Fibroblast of the conjunctiva (primary cell): Measurements from ENCODE around the gene GNB1.
A peak's percentile ranks its signal among the peaks of the same experiment; 100 is the strongest.

Experiments
- DNase-seq: peaks from one replicate; pipeline ENCODE4 v3.0.0-alpha.2; 2010; ENCODE audit warnings: low read depth

Gene GNB1

GRCh38 chr1:1922956-1923833, 32.3 kb upstream of the GNB1 start:
- DNase-seq, result no peak

GRCh38 chr1:1922702-1922955, 31.7 kb upstream of the GNB1 start:
- no peak for DNase-seq

- DNase-seq, result no peak
Measured at GRCh38 chr1:1921901-1922701, 31.2 kb upstream of the GNB1 start.

- DNase-seq, result no peak
Measured at GRCh38 chr1:1921459-1921862, 30.6 kb upstream of the GNB1 start.

- no peak for DNase-seq
Measured at GRCh38 chr1:1920608-1921458, 29.9 kb upstream of the GNB1 start.

- DNase-seq, result no peak
Measured at GRCh38 chr1:1920057-1920607, 29.2 kb upstream of the GNB1 start.

- peak; percentile 97 for DNase-seq
Measured at GRCh38 chr1:1919304-1920056, 28.6 kb upstream of the GNB1 start.

GRCh38 chr1:1918901-1919303, 28.0 kb upstream of the GNB1 start, which contains the start of gene TMEM52:
Gene TMEM52, minus strand, starts transcription at chr1:1919279. Its CDS starts 14 bp downstream, at chr1:1919265.
- DNase-seq, result no peak

GRCh38 chr1:1917995-1918900, 27.4 kb upstream of the GNB1 start:
- no peak for DNase-seq

GRCh38 chr1:1917304-1917976, 26.6 kb upstream of the GNB1 start:
- no peak for DNase-seq

GRCh38 chr1:1916851-1917251, 26.0 kb upstream of the GNB1 start:
- no peak for DNase-seq

GRCh38 chr1:1915911-1916840, 25.3 kb upstream of the GNB1 start:
- no peak for DNase-seq

GRCh38 chr1:1914971-1915692, 24.2 kb upstream of the GNB1 start, which contains the start of gene CALML6:
Gene CALML6, plus strand, starts transcription at chr1:1915260. Its CDS starts 21 bp downstream, at chr1:1915281.
- DNase-seq, result no peak

GRCh38 chr1:1914101-1914970, 23.4 kb upstream of the GNB1 start:
- DNase-seq, result no peak

GRCh38 chr1:1911350-1912041, 20.6 kb upstream of the GNB1 start:
- DNase-seq, result no peak

- DNase-seq, result no peak
Measured at GRCh38 chr1:1910651-1911331, 19.9 kb upstream of the GNB1 start.
